Esophagus squamous epithelium (tissue), 5 donors: ENCODE data around the gene PPT2. TPM values are rescaled to one million over a fixed set of nuclear protein-coding genes. Genes with fewer than 3 reads are reported as not detected.
"Not testable (repeated sequence)": the region's sequence is repeated elsewhere in the genome, so short reads cannot be mapped to it uniquely, and the experiment has no call there.

ENCODE experiments used
- DNase-seq: peaks from one replicate; lab custom pipeline; 2025; lab: John Stamatoyannopoulos, UW
- H3K27ac ChIP-seq, 4 donors: fragments of 200-600 bp; sonication (generic); one replicate each; pipeline ENCODE4 v1.5.1; 2016 to 2019; ENCODE audit warnings: mild to moderate bottlenecking in 1 of 4
- H3K27me3 ChIP-seq, 4 donors: fragments of 200-600 bp; sonication (generic); 1 replicate in 3 of 4; 2 replicates in 1 of 4; pipeline versions ENCODE4 v1.5.1 to v1.6.0; 2017 to 2021; ENCODE audit warnings: antibody characterized with exemption in 1 of 4
- H3K36me3 ChIP-seq, 3 donors: fragments of 200-600 bp; sonication (generic); one replicate each; pipeline ENCODE4 v1.5.1; 2016 to 2019
- H3K4me1 ChIP-seq, 3 donors: fragments of 200-600 bp; sonication (generic); one replicate each; pipeline ENCODE4 v1.5.1; 2017 to 2019
- H3K4me3 ChIP-seq, 4 donors: fragments of 200-600 bp; sonication (generic); 1 replicate in 3 of 4; 2 replicates in 1 of 4; pipeline ENCODE4 v1.5.1; 2016 to 2019; ENCODE audit warnings: mild to moderate bottlenecking in 2 of 4, moderate library complexity in 1 of 4
- H3K9me3 ChIP-seq, 3 donors: fragments of 200-600 bp; sonication (generic); one replicate each; pipeline ENCODE4 v1.5.1; 2016 to 2019
- POLR2A ChIP-seq, 4 donors: fragments of 450-650 bp; IDR thresholded peaks; one replicate each; pipeline ENCODE4 v1.6.1; 2017; ENCODE audit warnings: antibody characterized with exemption in 4 of 4, mild to moderate bottlenecking in 4 of 4, moderate library complexity in 3 of 4
- WGBS, 2 donors: methylation state at CpG; one replicate each; pipeline ENCODE4 v1.1.5; 2018; 5-methylcytosine and 5-hydroxymethylcytosine counted together
- intact Hi-C: fragments of 100-400 bp; cut with DNase I; formaldehyde crosslinking; loops from one replicate; pipeline ENCODE4 v1.15.0; 2022
- total RNA-seq, 4 donors: library from RNA; depleted of rRNA; stranded (reverse); fragments of >200 nt; gene quantifications; one replicate each; pipeline ENCODE4 v1.1.0, GENCODE V29; 2016
- TF ChIP-seq, protein P1 (sequence below), 6 experiments: fragments of 450-650 bp in 4 of 6; fragments of 200-600 bp in 2 of 6; sonication (generic) in 2 of 6; IDR thresholded peaks; one replicate each; pipeline ENCODE4 v1.5.1; 2016 to 2019; ENCODE audit warnings: antibody characterized with exemption in 6 of 6, mild to moderate bottlenecking in 4 of 6, moderate library complexity in 4 of 6
- donor health status: DM: yes; HTN: yes; CAD: no.

Gene PPT2
- total RNA-seq, 4 donors from 2014 or later = 17.3 to 133 (median 23.7) TPM

DNA sequence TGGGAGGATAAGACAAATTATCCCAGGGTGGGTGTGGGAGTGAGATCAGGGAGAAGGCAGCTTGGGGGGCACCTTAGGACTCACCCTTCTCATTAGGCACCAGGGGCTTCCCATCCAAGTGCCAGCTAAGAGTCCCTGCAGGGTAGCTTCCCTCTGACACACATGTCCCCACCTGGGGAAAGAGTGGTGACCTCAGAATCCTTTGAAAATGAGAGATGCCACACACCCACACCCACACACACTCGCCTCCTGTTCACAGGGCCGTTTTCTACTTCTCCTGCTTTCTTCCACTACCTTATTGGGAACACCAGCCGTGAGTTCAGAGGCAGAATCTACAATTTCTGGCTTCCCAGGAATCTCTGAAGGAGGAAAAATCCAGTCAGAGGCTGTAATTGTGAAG is 29.1 kb downstream of the PPT2 start:
- Histone ChIP-seq H3K36me3 (peaks cover 15 to 71% (median 19%) of the 10 kb centered on the region in 3 donors), H3K27ac (peak overlapping the region in 3 of 4 donors; percentile 66 to 99 (median 99)), H3K4me1 (peaks cover 14 to 79% (median 44%) of the 10 kb centered on the region in 3 donors), H3K27me3 (no peaks in the 10 kb centered on the region), H3K9me3 (no peaks in the 10 kb centered on the region), H3K4me3 (no peak overlapping the region)
- WGBS, 2 donors = 63 to 79% methylated on average over 3 of the region's 3 CpGs
- no peak for TF ChIP-seq POLR2A (IDR thresholded peaks at IDR 0.05)
- TF ChIP-seq, protein P1, sequence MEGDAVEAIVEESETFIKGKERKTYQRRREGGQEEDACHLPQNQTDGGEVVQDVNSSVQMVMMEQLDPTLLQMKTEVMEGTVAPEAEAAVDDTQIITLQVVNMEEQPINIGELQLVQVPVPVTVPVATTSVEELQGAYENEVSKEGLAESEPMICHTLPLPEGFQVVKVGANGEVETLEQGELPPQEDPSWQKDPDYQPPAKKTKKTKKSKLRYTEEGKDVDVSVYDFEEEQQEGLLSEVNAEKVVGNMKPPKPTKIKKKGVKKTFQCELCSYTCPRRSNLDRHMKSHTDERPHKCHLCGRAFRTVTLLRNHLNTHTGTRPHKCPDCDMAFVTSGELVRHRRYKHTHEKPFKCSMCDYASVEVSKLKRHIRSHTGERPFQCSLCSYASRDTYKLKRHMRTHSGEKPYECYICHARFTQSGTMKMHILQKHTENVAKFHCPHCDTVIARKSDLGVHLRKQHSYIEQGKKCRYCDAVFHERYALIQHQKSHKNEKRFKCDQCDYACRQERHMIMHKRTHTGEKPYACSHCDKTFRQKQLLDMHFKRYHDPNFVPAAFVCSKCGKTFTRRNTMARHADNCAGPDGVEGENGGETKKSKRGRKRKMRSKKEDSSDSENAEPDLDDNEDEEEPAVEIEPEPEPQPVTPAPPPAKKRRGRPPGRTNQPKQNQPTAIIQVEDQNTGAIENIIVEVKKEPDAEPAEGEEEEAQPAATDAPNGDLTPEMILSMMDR (IDR thresholded peaks at IDR 0.05) = no peak
- intact Hi-C loops = no loop called here
- no peak for DNase-seq

- TF ChIP-seq, protein P1 (IDR thresholded peaks at IDR 0.05) = no peak
- TF ChIP-seq POLR2A (IDR thresholded peaks at IDR 0.05) = no peak
- Histone ChIP-seq H3K36me3 (peaks cover 15 to 74% (median 19%) of the 10 kb centered on the region in 3 donors), H3K4me1 (peaks cover 20 to 84% (median 48%) of the 10 kb centered on the region in 3 donors), H3K27me3 (no peaks in the 10 kb centered on the region), H3K27ac (peak overlapping the region; percentile 32 to 99 (median 82)), H3K4me3 (no peak overlapping the region), H3K9me3 (no peaks in the 10 kb centered on the region)
- intact Hi-C loops = no loop called here
- WGBS, 2 donors = 78 to 82% methylated on average over 9 to 14 of the region's 15 CpGs
- DNase-seq = no peak
Observed at GRCh38 chr6:32183483-32184083, 29.6 kb downstream of the PPT2 start.

DNA sequence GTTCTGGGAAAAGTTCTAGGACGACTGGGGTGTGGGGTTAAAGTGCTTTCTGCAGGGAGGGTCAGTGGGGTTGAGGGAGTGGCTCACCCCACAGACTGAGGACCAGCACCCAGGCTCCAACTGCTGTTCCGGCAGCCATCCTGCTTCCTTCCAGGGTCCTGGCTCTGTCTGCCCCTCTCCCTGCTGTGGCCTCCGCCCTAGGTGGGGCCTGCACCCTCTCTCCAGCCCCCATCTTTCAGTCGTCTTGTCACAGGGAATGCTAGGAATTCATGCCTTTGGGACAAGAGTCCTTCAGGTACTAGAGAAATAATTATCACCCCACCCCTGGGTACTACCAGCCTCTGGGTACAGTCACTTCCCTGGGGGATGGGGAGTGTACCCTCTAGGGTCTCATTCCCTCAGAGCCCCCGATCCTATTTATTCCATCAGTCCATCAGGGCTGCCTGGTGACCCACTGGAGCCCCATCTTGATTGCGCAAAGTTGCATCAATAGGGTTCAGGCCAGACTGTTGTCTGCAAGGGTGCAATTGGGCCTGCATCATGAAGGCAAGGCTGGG is 30.2 kb downstream of the PPT2 start, which contains the start of gene AGER:
AGER (minus strand) TSS at position 170 of the 557 bp plus-strand sequence; CDS start at position 139, 31 bp downstream.
- H3K27me3 ChIP-seq = no peaks in the 10 kb centered on the region
- no peaks in the 10 kb centered on the region for H3K9me3 ChIP-seq
- intact Hi-C loops = no loop called here
- H3K36me3 ChIP-seq = peaks cover 15 to 74% (median 19%) of the 10 kb centered on the region in 3 donors
- no peak within 1 kb of the TSS for H3K4me3 ChIP-seq
- 85 to 95% methylated on average over 4 to 6 of the region's 6 CpGs for WGBS, 2 donors
- TF ChIP-seq, protein P1 (IDR thresholded peaks at IDR 0.05) = no peak
- no peak for TF ChIP-seq POLR2A (IDR thresholded peaks at IDR 0.05)
- H3K4me1 ChIP-seq = peaks cover 20 to 84% (median 45%) of the 10 kb centered on the region in 3 donors
- DNase-seq = no peak
- peak within 1 kb of the TSS; percentile 64 to 99 (median 82) for H3K27ac ChIP-seq

GRCh38 chr6:32185681-32186131 is 31.8 kb downstream of the PPT2 start:
- Histone ChIP-seq H3K4me1 (peaks cover 17 to 78% (median 38%) of the 10 kb centered on the region in 3 donors), H3K36me3 (peaks cover 15 to 60% (median 19%) of the 10 kb centered on the region in 3 donors), H3K27ac (peak overlapping the region; percentile 64 to 99 (median 92))
- intact Hi-C loops, H3K9me3 ChIP-seq, H3K4me3 ChIP-seq, DNase-seq, H3K27me3 ChIP-seq: not testable (repeated sequence)
- WGBS, 2 donors = 7 to 34% methylated on average over 10 of the region's 11 CpGs

- H3K27ac ChIP-seq = peak overlapping the region; percentile 64 to 99 (median 92)
- H3K4me1 ChIP-seq = peaks cover 17 to 78% (median 43%) of the 10 kb centered on the region in 3 donors
- H3K36me3 ChIP-seq = peaks cover 11 to 54% (median 19%) of the 10 kb centered on the region in 3 donors
- H3K9me3 ChIP-seq, intact Hi-C loops, H3K4me3 ChIP-seq, DNase-seq, H3K27me3 ChIP-seq: not testable (repeated sequence)
- 41 to 59% methylated on average over 5 to 6 of the region's 10 CpGs for WGBS, 2 donors
Observed at GRCh38 chr6:32186151-32186840, 32.4 kb downstream of the PPT2 start.
